Muscle of arm (tissue), 12 donors: ENCODE measurements around the gene MAN2A2. TPM values are rescaled to one million over a fixed set of nuclear protein-coding genes. Genes with fewer than 3 reads are reported as not detected.
A peak's percentile ranks its signal among the peaks of the same experiment; 100 is the strongest.

Source experiments
- DNase-seq: peaks from one replicate; pipeline ENCODE4 v3.0.0-alpha.2; 2013
- polyA plus RNA-seq, 12 donors: library from polyadenylated mRNA; unstranded; fragments of 120-200 nt; gene quantifications; one replicate each; pipeline ENCODE4 v1.2.1, GENCODE V29; 2013; ENCODE audit not compliant: insufficient read length in 12 of 12

Gene MAN2A2
- polyA plus RNA-seq, 12 donors: 25.4 to 66.1 (median 35.7) TPM; not detected in 1

DNA sequence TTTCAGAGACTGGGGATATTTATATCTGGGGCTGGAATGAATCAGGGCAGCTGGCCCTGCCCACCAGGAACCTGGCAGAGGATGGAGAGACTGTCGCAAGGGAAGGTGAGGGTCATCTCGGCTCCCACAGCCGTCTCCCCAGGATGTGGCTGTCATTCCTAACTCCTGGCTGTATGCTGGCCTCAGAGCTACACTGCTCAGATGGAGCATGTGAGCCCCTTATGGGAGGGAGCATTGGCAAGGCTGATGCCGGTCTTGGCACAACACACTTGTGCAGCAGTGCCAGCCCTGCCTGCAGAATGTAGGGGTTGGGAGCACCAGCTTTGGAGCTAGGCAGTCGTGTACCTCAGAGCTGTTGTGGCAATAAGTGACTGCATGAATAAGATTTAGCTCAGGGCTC, 56.8 kb downstream of the MAN2A2 start:
- DNase-seq: peak; percentile 51

DNA sequence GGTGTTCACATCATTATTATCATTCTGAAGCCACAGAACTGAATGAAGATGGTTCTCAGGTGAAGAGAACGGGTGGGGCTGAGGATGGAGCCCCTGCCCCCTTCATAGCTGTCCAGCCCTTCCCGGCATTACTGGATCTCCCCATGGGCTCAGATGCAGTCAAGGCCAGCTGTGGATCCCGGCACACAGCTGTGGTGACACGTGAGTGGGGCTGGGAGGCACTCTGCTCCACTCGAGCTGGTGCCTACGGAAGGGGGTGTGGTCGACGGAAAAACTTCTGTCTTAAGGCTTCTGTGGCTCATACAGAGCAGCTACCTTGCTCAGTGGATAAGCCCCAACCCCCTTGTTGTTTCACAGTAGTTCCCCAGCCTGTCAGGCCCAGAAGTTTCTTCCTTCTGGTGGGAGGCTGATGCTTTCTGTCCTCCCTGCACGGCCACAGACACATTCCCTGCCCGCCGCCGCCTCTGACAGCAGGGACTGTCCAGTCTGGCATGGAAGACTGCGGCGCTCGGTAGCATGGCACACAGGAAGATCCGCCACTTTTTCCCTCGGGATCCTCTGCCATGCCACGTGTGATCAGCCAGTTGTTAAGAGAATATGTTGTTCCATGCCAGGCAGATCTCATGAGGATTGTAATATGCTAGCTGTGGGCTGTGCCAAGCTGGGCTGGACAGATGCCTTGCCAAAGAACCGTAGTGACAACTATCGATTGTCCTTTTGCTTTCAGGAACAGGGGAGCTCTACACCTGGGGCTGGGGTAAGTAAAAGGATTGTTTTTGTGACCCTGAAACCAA, 57.4 kb downstream of the MAN2A2 start:
- no peak for DNase-seq

DNA sequence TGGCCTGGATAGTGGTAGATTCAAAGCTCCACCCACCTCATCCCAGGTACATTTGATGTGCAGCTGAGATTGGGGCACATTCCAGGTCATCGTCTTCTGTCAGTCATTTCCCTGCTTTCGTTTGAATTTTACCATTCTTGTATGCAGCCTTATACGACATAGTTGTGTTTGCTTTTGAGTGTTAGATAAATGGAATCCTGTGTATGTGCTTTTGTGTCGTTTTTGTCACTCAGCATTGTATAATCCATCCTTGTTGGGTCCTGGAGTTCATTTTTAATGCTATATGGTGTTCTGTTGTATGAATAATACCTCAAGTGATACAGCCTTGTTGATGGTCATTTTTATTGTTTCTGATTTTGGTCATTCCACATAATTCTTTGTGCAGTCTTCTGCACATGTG, 58.9 kb downstream of the MAN2A2 start:
- no peak for DNase-seq

DNA sequence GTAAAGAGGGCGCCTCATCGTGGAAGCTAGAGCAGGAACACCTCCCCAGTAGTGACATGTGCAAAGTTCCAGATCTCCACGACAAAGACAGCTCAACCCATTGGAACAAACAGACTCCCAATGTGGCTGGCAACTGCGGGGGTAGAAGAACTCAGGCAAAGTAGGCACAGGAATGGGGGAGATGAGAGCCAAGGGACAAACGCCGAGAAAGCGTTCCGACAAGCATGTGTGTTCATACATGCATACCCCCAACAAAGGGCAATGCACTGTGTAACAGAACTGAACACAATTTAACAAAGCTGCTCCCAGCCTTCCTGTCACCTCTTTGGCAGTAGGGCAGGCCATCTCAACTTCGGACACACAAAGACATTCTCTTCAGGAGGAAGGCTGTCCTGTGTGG, 63.2 kb downstream of the MAN2A2 start:
- no peak for DNase-seq

- DNase-seq: no peak
These were observed 64.1 kb downstream of the MAN2A2 start for GRCh38 chr15:90967206-90967605.

GRCh38 chr15:90968434-90968833, 65.3 kb downstream of the MAN2A2 start:
- DNase-seq: no peak

- DNase-seq: no peak
These were observed 67.2 kb downstream of the MAN2A2 start for GRCh38 chr15:90970274-90970673.

GRCh38 chr15:90972133-90972532, 69.0 kb downstream of the MAN2A2 start:
- DNase-seq: no peak

Other genes with a start within 250 kb of the MAN2A2 start
- 1 to 10 TPM in 11 of 12 donors, not detected in 1; 2.6 to 9.0 (median 6.3) TPM for gene BLM, start 186.0 kb upstream of the MAN2A2 start, polyA plus RNA-seq
- gene FURIN, start 34.7 kb upstream of the MAN2A2 start, polyA plus RNA-seq: 10 to 100 TPM in 11 of 12 donors, not detected in 1; 21.5 to 53.8 (median 27.9) TPM
- 10 to 100 TPM in 9 of 12 donors, 1 to 10 TPM in 2, not detected in 1; 7.8 to 24.1 (median 11.4) TPM for gene FES, start 18.8 kb upstream of the MAN2A2 start, polyA plus RNA-seq
- gene HDDC3, start 29.2 kb downstream of the MAN2A2 start, polyA plus RNA-seq: 10 to 100 TPM in 2 of 12 donors, 1 to 10 TPM in 9, not detected in 1; 7.2 to 12.6 (median 8.9) TPM
- gene UNC45A, start 32.0 kb downstream of the MAN2A2 start, polyA plus RNA-seq: 10 to 100 TPM in 11 of 12 donors, not detected in 1; 21.8 to 49.6 (median 26.0) TPM
- 10 to 100 TPM in 10 of 12 donors, 1 to 10 TPM in 1, not detected in 1; 9.9 to 24.5 (median 13.6) TPM for gene RCCD1, start 51.6 kb downstream of the MAN2A2 start, polyA plus RNA-seq
- gene PRC1, start 91.2 kb downstream of the MAN2A2 start, polyA plus RNA-seq: 10 to 100 TPM in 11 of 12 donors, not detected in 1; 28.7 to 93.6 (median 44.7) TPM
- gene VPS33B, start 119.3 kb downstream of the MAN2A2 start, polyA plus RNA-seq: 10 to 100 TPM in 9 of 12 donors, 1 to 10 TPM in 2, not detected in 1; 7.1 to 46.9 (median 11.2) TPM
- 1 to 10 TPM in 10 of 12 donors, under 1 TPM in 1, not detected in 1; 0.94 to 5.4 (median 3.1) TPM for gene SV2B, start 197.0 kb downstream of the MAN2A2 start, polyA plus RNA-seq